IPS DF 4.7 (cell line): Measurements from ENCODE around the gene ATP1B1.

Experiments
- DNase-seq: peaks from one replicate; pipeline ENCODE4 v3.0.0-alpha.2; 2013; ENCODE audit warnings: low spot score; ENCODE audit errors: extremely low read depth

The ATP1B1 gene

DNA sequence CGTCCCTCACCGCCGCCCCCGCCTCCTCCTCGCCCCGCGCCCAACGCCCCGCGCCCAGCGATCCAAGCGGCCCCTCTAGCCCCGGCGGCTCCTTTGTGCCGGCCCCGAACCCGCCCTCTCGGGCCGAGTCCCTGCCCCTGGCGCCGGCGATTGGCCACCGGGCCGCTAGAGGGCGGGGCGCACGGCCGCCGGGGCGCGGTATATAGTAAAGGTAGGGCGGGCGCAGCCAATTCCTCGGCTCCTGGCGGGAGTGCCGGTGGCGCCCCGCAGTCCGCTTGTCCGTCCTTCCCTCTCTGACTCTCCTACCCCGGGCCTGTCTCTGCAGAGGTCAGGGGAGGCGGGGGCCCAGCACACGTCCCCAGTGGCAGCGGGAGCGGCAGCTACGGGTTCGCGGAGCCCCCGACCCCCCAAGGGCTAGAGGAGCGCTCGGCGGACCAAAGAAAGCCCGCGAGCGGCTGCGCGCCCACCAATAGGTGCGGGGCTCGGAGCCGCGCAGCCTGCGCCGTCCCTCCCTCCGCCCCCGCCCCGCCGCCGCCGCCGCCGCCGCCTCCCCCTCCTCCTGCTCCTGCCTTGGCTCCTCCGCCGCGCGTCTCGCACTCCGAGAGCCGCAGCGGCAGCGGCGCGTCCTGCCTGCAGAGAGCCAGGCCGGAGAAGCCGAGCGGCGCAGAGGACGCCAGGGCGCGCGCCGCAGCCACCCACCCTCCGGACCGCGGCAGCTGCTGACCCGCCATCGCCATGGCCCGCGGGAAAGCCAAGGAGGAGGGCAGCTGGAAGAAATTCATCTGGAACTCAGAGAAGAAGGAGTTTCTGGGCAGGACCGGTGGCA, at the start of gene ATP1B1:
ATP1B1 (plus strand) TSS at position 596 of the 826 bp plus-strand sequence; CDS start at position 736, 140 bp downstream.
- peak; percentile 33 for DNase-seq

DNA sequence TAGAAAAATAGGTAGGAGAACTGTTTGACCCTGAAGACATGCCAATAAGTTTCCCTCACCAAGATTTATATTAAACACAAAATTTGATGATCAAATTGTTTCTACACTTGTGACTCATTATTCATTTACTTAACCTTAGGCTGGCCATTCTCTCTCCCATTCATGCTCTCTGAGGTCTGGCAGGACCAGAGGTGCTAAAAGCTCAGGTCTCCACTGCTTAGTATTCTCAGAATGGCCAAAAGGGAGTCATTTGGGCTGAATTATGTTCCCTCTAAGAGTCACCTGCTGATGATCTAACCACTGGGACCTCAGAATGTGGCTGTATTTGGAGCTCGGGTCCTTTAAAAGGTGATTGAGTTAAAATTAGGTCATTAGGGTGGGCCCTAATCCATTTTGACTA, 47.1 kb upstream of the ATP1B1 start:
- no peak for DNase-seq

- no peak for DNase-seq
Observed at GRCh38 chr1:169060043-169060722, 46.3 kb upstream of the ATP1B1 start.

GRCh38 chr1:169060919-169061639, 45.4 kb upstream of the ATP1B1 start:
- DNase-seq: no peak

GRCh38 chr1:169062152-169062551, 44.3 kb upstream of the ATP1B1 start:
- no peak for DNase-seq

DNA sequence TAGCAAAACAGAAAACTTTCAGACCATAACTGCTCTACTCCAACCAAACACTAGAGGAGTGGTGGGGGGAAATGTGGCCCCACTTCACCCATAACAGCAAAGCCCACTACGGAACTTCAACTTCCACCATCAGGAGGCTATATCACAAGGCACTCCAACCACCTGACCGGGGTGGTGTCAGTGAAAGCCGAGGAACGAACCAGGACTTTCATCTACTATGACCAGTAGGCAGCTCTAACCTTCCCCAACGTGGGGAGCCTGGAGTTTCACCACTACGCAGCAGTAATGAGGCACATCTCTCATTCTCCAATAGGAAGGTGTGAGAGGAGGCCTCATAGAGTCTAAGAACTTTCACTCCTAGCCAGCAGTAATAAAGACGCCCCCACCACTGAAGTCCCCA, 42.4 kb upstream of the ATP1B1 start:
- DNase-seq: no peak

DNA sequence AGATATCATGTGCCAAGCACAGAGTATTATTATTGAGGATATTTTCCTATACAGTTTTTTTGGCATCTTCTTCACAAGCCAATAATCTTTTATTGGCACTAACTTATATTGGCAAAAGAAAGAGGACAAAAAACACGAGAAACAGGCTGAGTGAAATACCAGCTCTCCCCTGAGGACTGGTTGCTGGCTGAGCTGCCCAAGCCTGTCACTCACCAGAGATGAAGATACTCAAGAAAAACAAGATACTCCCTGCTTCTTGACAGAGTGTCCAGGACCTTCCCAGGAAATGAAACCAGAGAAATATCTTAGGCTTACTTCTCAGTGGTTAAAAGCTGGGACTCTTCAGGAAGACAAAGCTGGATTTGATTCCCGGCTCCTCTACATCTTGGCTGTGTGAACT, 35.9 kb upstream of the ATP1B1 start:
- DNase-seq: no peak

GRCh38 chr1:169070958-169071357, 35.5 kb upstream of the ATP1B1 start:
- DNase-seq: no peak

GRCh38 chr1:169072945-169073725, 33.4 kb upstream of the ATP1B1 start:
- no peak for DNase-seq

DNA sequence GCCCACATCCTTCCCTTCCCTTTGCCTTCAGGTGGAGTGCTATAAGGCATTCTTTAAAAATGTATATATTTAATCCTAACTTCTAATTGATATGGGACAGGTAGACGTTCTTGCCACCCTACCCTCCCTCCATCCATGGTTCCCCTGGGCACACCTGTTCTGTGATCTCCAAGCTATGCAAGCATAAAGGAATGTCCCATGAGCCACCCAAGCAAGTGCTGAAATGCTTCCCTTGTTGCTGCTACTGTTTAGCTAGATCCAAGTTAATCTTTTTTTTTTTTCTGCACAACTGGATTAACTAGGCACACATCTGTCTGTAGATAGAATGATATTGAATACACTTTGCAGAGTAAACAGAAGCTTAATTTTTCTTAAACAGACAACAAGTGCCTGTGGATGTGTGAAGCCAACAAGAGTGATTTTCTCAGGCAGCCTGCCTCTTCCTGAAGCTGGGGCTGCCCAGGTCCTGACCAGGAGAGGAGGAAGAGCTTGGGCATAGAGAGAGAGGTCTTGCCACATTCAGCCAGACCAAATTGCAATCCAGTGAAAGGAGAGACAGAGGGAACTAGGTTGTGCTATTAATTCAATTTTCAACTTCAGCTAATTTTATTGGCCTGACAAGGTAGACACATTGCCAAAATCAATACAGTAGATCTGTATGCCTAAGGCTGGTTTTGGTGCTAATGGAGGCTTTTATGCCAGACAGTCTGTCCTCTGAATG, 28.2 kb upstream of the ATP1B1 start:
- DNase-seq: no peak

DNA sequence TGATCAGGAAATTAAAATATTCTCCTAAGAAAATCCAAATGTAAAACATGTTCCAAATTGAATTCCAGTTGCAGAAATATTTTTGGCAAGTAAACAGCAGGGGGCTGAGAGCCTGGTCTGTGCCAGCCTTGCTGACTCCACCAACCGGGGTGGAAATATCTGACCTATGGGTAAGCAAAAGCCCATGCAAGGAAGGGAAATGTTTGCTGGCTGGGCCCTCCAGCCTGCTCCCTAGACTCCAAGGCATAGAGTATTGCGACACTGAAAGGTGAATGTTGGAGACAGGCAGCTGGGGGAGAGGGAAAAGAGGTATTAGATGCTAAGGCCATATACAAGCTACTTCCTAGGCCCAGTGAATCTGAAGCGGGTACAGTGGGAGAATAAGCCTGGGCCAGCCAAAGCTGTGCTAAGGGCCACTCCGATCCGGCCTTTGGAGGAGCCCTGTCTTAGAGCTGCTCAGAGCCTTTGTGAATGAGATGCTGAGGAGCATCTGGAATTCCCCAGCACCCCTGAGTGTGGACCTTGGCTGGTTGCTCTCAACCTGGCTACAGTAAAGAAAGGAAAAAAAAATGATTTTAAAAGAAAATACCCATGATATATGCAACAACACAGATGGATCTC, 24.9 kb upstream of the ATP1B1 start:
- no peak for DNase-seq

DNA sequence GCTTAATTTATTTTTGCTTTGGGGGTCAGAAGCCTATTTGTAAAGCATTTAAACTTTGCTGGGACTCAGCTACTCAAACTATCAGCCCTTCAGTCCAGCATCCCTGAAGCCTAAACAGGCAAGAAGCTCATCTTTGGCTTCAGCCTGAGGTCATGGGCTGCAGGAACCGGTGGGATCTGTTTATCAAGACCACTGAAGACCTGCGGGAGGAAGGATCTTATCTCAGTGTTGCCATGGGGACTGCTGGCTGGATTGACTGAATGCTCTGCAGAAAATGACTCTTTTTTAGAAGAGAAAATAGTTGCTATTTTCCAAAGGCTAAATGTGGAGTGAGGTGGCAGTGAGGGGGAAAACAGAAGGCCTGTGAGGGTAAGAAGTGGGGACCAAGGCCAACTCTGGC, 20.6 kb upstream of the ATP1B1 start:
- no peak for DNase-seq

- no peak for DNase-seq
Observed at GRCh38 chr1:169086603-169087455, 19.7 kb upstream of the ATP1B1 start.

GRCh38 chr1:169087876-169088275, 18.6 kb upstream of the ATP1B1 start:
- no peak for DNase-seq

- no peak for DNase-seq
Observed at GRCh38 chr1:169089776-169090175, 16.7 kb upstream of the ATP1B1 start.

DNA sequence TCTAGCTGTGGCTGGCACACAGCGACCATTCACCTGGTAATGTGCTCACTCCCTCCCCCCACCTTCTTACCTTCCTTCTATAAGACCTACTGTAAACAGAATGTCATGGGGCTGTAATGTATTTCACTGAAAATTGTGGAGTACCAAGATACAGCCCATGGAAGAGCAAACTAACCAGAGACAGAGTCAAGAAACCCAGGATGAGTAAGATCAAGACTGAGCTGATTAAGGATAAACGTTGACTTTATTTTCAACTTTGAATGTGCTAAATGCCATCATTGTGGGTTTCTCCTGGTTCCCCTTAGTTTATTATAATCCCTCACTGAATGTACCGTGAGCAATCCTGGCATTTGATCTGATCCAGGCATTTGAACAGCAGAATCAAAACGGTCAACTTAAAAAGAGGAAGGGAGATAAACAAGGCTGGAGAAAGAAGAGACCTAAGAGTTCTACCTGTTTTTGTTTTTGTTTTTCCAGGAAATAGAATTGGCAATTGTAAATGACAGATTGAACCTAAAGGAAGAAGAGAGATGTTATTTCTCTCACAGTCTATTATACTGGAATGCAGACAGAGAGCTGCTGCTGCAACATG, 16.1 kb upstream of the ATP1B1 start:
- no peak for DNase-seq

GRCh38 chr1:169090900-169091311, 15.6 kb upstream of the ATP1B1 start:
- no peak for DNase-seq

GRCh38 chr1:169091480-169091941, 15.0 kb upstream of the ATP1B1 start:
- DNase-seq: no peak

- DNase-seq: no peak
Observed at GRCh38 chr1:169092399-169092798, 14.1 kb upstream of the ATP1B1 start.
